Effector memory CD4-positive, alpha-beta T cell (primary cell): ENCODE measurements around the gene XIRP1.
"Not testable (repeated sequence)": the region's sequence is repeated elsewhere in the genome, so short reads cannot be mapped to it uniquely, and the experiment has no call there.

ENCODE experiments used
- DNase-seq, 3 donors: peaks; one replicate each; pipeline ENCODE4 v3.0.0-alpha.2; 2020
- H3K27ac ChIP-seq: 2 replicates; pipeline ENCODE4 v1.7.0; 2013; ENCODE audit warnings: mild to moderate bottlenecking, low read length, moderate library complexity; ENCODE audit not compliant: insufficient read depth, poor library complexity, severe bottlenecking
- H3K27me3 ChIP-seq: replicated peaks from 2 replicates; pipeline ENCODE4 v1.7.0; 2013; ENCODE audit warnings: mild to moderate bottlenecking, low read length; ENCODE audit not compliant: insufficient read depth, control insufficient read depth, poor library complexity, severe bottlenecking
- H3K36me3 ChIP-seq: 2 replicates; pipeline ENCODE4 v1.7.0; 2013; ENCODE audit warnings: mild to moderate bottlenecking, low read length, moderate library complexity; ENCODE audit not compliant: control insufficient read depth, insufficient read depth
- H3K4me1 ChIP-seq: 2 replicates; pipeline ENCODE4 v1.7.0; 2013; ENCODE audit warnings: low read length, mild to moderate bottlenecking; ENCODE audit not compliant: control insufficient read depth, insufficient read depth, poor library complexity, severe bottlenecking
- H3K4me3 ChIP-seq: 2 replicates; pipeline ENCODE4 v1.7.0; 2013; ENCODE audit warnings: low read length, low read depth, mild to moderate bottlenecking; ENCODE audit not compliant: insufficient read depth, poor library complexity, severe bottlenecking
- H3K9me3 ChIP-seq: 2 replicates; pipeline ENCODE4 v1.7.0; 2013; ENCODE audit warnings: mild to moderate bottlenecking, low read length, moderate library complexity; ENCODE audit not compliant: control insufficient read depth

Gene XIRP1

GRCh38 chr3:39180183-39180545, 12.2 kb downstream of the XIRP1 start:
- no peaks in the 10 kb centered on the region for H3K9me3 ChIP-seq
- peaks cover 24% of the 10 kb centered on the region for H3K4me1 ChIP-seq
- no peaks in the 10 kb centered on the region for H3K27me3 ChIP-seq
- no peak for DNase-seq
- H3K27ac ChIP-seq: peak overlapping the region; percentile 60
- peak overlapping the region; percentile 41 for H3K4me3 ChIP-seq
- H3K36me3 ChIP-seq: no peaks in the 10 kb centered on the region

GRCh38 chr3:39178553-39178952, 13.8 kb downstream of the XIRP1 start:
- no peak for DNase-seq
- Histone ChIP-seq H3K9me3 (no peaks in the 10 kb centered on the region), H3K27ac (no peak overlapping the region), H3K4me3 (peak overlapping the region; percentile 48), H3K27me3 (no peaks in the 10 kb centered on the region), H3K36me3 (no peaks in the 10 kb centered on the region), H3K4me1 (peaks cover 24% of the 10 kb centered on the region)

- H3K27ac ChIP-seq: peak overlapping the region; percentile 65
These were observed 14.6 kb downstream of the XIRP1 start for GRCh38 chr3:39177708-39178332.

GRCh38 chr3:39176025-39176714, 16.2 kb downstream of the XIRP1 start:
- Histone ChIP-seq H3K36me3 (no peaks in the 10 kb centered on the region), H3K27me3 (no peaks in the 10 kb centered on the region), H3K27ac (peak overlapping the region; percentile 11), H3K4me1 (peaks cover 23% of the 10 kb centered on the region), H3K4me3 (no peak overlapping the region), H3K9me3 (no peaks in the 10 kb centered on the region)
- DNase-seq: no peak

More at GRCh38 chr3:39177708-39178332, 14.6 kb downstream of the XIRP1 start:
- peaks cover 24% of the 10 kb centered on the region for H3K4me1 ChIP-seq
- no peaks in the 10 kb centered on the region for H3K27me3 ChIP-seq
- H3K36me3 ChIP-seq: no peaks in the 10 kb centered on the region
- H3K9me3 ChIP-seq: no peaks in the 10 kb centered on the region
- H3K4me3 ChIP-seq: peak overlapping the region; percentile 48
- DNase-seq: peak; percentile 61 to 73 (median 70)

GRCh38 chr3:39173318-39174125, 18.9 kb downstream of the XIRP1 start:
- no peaks in the 10 kb centered on the region for H3K9me3 ChIP-seq
- H3K27ac ChIP-seq: no peak overlapping the region
- no peaks in the 10 kb centered on the region for H3K36me3 ChIP-seq
- peaks cover 7% of the 10 kb centered on the region for H3K4me1 ChIP-seq
- no peak overlapping the region for H3K4me3 ChIP-seq
- no peaks in the 10 kb centered on the region for H3K27me3 ChIP-seq
- no peak for DNase-seq

GRCh38 chr3:39171860-39172259, 20.5 kb downstream of the XIRP1 start:
- H3K27ac ChIP-seq: no peak overlapping the region
- no peaks in the 10 kb centered on the region for H3K4me1 ChIP-seq
- no peak for DNase-seq
- no peaks in the 10 kb centered on the region for H3K27me3 ChIP-seq
- no peak overlapping the region for H3K4me3 ChIP-seq
- no peaks in the 10 kb centered on the region for H3K9me3 ChIP-seq
- no peaks in the 10 kb centered on the region for H3K36me3 ChIP-seq

GRCh38 chr3:39170877-39171276, 21.5 kb downstream of the XIRP1 start:
- not testable (repeated sequence) for H3K4me3 ChIP-seq, H3K27ac ChIP-seq, H3K36me3 ChIP-seq, H3K27me3 ChIP-seq, DNase-seq, H3K4me1 ChIP-seq, H3K9me3 ChIP-seq

- no peak for DNase-seq
- no peak overlapping the region for H3K4me3 ChIP-seq
- H3K27ac ChIP-seq: no peak overlapping the region
- H3K9me3 ChIP-seq: no peaks in the 10 kb centered on the region
- H3K27me3 ChIP-seq: no peaks in the 10 kb centered on the region
- no peaks in the 10 kb centered on the region for H3K4me1 ChIP-seq
- no peaks in the 10 kb centered on the region for H3K36me3 ChIP-seq
These were observed 21.9 kb downstream of the XIRP1 start for GRCh38 chr3:39170461-39170860.

GRCh38 chr3:39169712-39170111, 22.7 kb downstream of the XIRP1 start:
- H3K4me3 ChIP-seq: no peak overlapping the region
- no peak overlapping the region for H3K27ac ChIP-seq
- H3K4me1 ChIP-seq: no peaks in the 10 kb centered on the region
- H3K27me3 ChIP-seq: no peaks in the 10 kb centered on the region
- no peak for DNase-seq
- no peaks in the 10 kb centered on the region for H3K36me3 ChIP-seq
- no peaks in the 10 kb centered on the region for H3K9me3 ChIP-seq
